Stimulated activated CD4-positive, alpha-beta T cell treated with anti-CD3 and anti-CD28 coated beads, Interleukin-15, amount 100 ng/mL, for 1 hour (primary cell): ENCODE measurements around the gene PUM1.

Source experiments
- DNase-seq, 2 donors: peaks; one replicate each; pipeline ENCODE4 v3.0.0-alpha.2; 2020; ENCODE audit warnings: low read depth in 1 of 2, low spot score in 1 of 2

The PUM1 gene

GRCh38 chr1:30934613-30935012 is 130.9 kb downstream of the PUM1 start:
- DNase-seq, result no peak

DNA sequence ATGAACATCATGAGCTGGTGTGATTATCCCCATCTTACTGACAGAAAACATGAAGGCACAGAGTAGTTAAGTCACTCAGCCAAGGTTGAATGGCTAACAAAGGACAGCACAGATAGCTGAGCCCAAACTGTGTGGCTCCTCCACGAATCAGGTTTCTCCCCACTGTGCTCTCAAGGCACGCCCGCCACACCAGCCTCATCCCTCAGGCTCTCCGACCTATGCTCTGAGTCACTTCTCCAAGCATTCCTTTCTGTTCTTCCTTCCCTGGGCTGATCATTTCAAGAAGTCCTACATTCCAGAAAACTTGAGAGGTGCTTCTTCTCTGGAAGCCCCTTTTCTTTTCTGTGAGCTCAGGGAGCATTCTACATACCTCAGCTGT is 131.7 kb downstream of the PUM1 start:
- no peak for DNase-seq

GRCh38 chr1:30930631-30931173 is 134.8 kb downstream of the PUM1 start:
- DNase-seq, result no peak

- no peak for DNase-seq
Measured at GRCh38 chr1:30929944-30930525, 135.5 kb downstream of the PUM1 start.

DNA sequence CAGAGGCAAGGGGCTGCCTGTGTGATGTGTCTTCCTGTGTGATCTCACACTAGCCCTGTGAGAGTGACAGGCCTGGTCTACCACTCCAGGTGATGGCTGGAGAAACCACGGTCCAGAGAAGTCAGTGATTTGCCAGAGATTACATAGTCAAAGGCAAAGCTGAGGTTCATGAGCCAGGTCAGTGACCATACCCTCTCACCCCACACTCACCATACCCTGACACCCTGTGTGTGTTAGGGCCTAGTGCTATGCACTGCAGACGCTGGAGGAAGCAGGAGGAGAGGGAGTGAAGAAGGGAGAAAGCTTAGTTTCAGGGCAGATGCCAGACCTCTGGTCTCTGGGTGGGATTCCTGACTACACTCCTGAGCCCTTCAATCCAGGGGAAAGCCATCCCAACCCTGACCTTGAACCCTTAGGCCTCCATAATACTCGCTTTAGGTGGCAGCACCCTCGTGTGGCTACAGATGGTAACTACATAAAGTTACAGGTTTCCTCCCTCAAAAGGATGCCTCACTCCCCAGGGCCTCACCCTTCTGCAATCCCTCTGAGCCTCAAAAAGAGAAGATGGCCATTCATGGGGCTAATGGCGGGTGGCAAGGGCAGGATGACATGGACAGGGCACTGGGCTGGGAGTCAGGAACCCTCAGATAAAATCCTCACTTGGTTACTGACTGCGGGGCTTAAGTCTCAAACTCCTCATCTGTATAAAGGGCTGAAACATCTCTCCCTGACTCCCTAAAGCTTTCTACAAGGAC is 136.2 kb downstream of the PUM1 start:
- DNase-seq, result no peak

DNA sequence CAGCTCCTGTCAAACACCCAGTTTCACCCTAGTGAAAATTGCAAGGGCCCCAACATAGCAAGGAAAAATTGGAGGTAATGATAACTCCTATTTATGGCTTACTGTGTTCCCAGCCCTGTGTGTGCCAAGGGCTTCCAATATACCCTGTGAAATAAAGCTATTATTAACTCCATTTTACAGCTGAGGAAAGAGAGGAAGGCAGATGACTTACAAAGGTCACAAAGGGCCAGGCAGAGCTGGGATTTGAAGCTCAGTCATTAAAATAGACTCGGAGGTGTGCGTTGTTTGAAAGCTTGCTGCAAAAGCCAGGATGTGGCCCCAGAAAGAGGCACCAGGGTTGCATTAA is 136.8 kb downstream of the PUM1 start:
- DNase-seq, result no peak

GRCh38 chr1:30928171-30928570 is 137.3 kb downstream of the PUM1 start:
- no peak for DNase-seq

DNA sequence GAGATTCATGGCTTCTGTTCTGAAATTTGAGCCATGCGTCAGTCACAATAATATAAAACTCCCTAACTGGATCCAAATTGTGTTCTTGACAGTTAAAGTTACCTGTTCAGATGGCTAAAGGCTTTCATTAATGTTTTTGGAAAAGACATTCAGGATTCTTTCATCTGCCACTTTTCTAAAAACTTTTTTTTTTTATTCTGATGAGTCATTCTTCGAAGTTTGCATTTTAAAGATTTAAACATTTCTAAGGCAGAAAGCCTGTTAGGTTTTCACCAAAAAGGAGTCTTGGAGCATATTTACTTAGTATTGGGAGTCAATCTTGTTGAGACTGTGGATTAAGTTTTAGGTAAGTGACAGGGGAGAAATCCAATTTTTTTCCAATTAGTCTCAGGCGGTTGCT is 138.1 kb downstream of the PUM1 start:
- DNase-seq, result no peak

DNA sequence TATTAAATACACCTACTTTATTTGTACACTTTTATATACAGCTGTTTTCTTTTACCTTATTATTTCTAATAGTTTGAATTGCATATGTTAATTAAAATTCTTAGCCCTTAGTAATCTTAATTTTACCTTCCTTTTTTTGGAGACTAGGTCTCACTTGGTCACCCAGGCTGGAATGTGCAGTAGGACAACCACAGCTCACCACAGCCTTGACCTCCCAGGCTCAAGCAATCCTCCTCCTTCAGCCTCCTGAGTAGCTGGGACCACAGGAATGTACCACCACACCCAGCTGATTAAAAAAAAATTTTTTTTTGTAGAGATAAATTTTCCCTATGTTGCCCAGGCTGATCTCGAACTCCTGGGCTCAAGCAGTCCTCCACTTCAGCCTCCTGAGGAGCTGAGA is 141.9 kb downstream of the PUM1 start:
- DNase-seq, result no peak

DNA sequence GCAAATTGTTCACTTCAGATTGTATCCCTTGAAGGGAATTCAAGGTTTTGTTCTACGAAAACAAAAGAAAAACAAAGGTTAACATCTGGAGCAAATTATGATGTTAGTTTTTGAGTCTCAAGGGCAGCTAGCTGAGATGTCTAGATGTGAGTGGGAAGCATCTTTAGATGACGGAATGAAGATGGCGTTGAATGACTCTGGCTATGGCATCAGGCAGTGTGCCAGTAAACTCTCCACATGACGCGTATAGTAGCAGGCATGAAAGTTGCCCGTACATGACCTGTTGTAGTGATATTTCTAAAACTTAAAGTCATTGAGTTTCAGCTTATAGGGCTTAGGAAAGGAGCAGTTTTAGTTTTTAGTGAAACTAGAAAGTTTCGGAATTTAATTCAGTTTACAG is 144.7 kb downstream of the PUM1 start:
- DNase-seq, result no peak

DNA sequence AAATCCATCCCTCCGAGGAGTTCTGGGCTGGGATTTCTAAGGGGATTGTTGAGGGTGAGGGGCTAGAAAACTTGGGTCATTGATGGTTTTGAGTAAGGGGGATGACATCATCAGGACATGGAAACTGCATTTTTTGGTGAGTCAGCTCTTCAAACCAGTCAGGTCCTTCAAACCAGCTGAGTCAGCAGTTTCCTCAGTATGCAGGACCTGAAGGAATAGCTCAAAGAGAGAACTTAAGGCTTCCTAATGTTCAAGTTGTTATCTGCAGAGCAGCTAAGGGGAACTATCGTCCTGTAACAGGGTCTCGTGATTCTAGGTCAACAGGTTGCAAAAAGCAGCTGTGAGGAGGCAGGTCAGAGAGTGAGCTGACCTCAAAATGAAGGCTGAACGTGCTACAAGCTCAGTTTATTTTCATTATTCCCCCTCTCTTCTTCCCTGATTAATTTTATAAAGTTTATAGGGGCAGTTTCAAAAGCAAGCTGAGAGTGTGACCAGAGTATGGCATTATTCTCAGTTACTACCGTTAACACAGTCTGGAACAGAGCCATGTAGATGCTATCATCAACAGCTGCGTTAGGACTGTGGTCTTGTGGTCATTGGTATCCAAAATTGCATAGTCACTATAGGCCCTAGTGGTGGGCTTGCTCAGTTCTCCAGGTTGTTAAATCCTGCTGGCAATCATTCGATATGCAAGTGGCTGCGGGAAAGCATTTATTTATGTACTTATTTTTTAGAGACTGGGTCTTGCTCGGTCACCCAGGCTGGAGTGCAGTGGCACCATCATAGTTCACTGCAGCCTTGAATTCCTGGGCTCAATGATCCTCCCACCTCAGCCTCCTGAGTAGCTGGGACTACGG is 146.3 kb downstream of the PUM1 start:
- DNase-seq, result no peak

DNA sequence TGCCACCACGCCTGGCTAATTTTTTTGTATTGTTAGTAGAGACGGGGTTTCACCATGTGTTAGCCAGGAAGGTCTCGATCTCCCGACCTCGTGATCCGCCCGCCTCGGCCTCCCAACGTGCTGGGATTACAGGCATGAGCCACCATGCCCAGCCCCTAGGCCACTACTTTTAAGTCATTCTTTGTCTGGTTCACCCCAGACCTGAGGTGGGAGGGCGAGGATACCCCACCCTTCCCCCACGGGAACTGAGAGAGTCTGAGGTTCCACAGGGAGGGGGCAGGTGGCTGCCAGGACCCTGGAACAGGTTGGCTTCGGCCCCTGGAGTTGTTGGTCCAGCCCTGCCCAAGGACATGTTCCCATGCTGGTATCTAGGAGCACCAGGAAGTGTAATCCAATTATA is 149.2 kb downstream of the PUM1 start:
- no peak for DNase-seq

- DNase-seq, result no peak
Measured at GRCh38 chr1:30915491-30916230, 149.9 kb downstream of the PUM1 start.

DNA sequence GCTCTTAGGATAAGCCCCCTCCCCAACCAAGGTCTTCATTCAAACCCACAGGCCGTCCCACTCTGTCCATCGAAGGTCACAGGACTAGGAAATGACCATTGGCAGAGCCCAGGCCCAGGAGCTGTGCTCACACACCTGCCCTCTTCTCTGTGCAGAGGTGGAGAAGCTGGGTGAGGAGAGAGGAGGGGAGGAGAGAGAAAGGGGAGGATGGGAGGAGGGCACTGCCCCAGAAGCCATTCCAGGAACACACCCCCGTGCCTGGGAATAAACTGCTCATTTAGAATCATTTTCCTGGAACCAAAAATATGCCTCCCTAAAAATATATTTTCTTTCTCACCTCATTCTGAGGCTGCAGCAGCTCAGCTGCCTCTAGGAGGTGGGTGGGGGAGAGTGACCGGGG is 150.6 kb downstream of the PUM1 start:
- DNase-seq, result no peak

GRCh38 chr1:30914587-30914922 is 151.0 kb downstream of the PUM1 start:
- DNase-seq, result no peak

DNA sequence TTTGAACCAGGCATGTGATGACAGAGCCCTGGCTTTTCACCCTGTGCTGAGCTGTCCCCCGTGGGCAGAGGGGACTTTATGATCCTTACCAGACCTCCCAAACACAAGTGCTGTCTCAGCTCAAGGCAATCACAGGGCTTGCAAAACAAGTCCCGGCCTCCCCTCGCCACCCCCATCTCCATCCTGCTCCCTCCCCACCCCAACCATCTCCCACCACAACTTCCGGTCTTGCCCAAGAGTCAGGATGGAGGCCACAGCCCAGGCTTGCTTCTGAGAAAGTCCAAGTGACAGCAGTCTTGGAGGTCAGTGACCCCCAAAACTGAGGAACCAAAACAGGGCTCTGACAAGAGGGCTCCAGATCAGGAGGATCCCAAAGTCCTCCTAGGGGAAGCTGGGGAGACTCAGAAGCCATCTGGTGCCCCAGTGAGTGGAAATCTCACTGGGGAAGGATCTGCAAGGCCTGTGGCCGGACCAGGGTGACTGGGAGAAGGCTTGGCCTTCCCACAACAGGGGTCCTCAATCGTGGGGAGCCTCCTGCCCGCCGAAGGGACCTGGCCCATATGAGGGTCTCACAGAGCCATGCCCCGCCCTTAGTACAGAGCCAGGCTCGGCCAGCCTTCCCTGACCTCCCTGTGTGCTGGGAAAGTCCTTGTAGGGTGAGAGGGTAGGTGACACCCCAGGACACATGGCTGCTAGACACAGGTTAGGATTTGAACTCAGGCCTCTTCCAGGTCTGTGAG is 152.4 kb downstream of the PUM1 start:
- no peak for DNase-seq

DNA sequence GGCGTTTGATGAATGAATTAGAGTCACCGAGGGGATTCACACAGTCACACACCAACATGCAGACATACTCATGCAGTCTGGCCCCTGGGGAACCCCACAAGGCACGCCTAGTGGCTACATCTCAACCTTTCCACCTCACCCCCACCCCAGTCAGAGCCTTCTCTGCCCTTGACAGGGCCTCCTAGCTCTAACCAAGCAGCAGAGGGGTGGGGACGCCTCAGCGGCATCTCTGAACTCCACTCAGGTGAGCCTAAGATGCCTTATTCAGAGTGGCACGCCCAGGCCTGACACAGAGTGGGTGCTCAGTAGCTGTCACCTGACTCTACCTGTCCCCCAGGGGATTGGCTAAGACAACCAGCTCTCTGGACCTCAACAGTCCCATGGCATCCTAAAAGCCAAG is 153.3 kb downstream of the PUM1 start:
- DNase-seq, result no peak

DNA sequence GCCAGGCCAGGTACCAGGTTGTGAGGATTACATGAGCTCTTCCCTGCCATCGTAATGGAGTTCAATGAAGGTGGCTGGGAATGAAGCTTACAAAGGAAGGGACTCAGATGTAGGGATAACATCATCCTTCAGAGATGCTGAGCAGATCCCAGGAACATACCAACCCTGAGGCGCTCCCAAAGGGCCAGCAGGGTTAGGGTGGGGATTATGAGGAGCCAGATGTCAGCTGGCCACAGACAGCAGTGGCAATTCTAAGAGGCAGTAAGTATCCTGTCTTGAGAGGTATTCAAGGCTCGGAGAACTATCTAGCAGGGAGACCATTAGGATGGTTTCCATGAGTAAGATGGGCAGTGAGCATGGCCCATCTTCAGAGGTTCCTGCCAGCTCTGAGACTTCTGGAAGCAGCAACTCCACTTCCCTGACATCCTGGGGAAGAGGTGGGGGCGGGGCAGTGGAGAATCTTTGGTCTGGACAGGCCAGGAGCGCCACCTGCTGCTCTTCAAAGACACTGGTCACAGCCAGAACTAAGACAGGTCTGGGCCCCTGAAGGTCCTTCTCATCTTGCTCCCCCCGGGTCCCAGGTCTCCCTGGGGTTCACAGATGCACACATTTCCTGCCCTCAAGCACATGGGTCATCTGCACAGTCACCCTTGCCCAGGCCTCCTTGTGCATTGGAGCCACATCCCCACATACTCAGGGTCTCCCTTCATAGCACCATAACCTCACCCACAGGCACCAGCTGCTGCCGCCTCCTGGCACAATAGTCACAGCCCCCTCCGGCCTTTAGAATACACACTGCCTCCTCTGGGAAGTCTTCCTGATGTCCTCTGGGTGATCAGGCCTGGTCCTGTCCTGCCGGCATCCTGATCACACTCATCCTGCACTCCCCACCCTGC is 154.2 kb downstream of the PUM1 start:
- DNase-seq, result peak in 1 of 2 donors; percentile 30

DNA sequence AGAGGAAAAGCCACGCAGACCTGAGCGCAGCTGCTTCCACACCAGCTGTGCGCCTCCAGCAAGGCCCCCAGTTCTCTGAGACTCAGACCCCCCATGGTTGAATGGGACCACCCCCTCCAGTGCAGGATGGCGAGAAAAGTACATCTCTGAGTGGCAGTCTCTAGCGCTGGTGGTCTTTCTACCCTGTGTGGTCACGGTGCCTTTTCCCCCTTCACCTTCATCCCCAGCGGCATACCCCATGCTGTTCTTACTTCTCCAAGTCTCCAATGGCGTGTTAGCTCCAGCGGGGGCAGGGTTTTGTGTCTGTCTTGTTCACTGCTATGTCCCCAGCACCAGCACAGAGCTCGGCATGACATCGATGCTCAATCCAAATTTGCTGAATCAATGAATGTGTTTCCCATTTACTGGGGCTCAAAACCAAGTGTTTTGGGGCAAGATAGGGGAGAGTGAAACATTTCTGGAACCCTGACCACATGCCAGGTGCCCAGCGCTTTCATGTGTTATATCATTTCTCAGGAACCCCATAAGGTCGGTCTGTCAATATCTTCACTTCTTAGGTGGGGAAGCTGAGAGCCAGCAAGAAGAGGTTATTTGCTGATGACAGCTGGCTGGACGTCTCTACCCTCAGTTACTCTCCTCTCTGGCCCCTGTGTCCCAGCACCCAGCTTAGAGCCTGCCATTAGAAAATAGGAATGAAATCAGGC is 156.0 kb downstream of the PUM1 start:
- DNase-seq, result no peak
